Hepatocyte (in vitro differentiated cells): ENCODE measurements around the gene LINC00237.

ENCODE experiments used
- EZH2 ChIP-seq: fragments of 200-600 bp; sonication (generic); IDR thresholded peaks from 2 replicates; pipeline ENCODE4 v1.6.1; 2016; ENCODE audit warnings: antibody characterized with exemption, mild to moderate bottlenecking, borderline replicate concordance
- TF ChIP-seq, protein P1 (sequence below): fragments of 200-600 bp; sonication (generic); IDR thresholded peaks from 2 replicates; pipeline ENCODE4 v1.5.1; 2016; ENCODE audit warnings: antibody characterized with exemption, mild to moderate bottlenecking; ENCODE audit not compliant: poor library complexity

GRCh38 chr20:21114584-21114983, 8.4 kb upstream of the LINC00237 start:
- TF ChIP-seq, protein P1, sequence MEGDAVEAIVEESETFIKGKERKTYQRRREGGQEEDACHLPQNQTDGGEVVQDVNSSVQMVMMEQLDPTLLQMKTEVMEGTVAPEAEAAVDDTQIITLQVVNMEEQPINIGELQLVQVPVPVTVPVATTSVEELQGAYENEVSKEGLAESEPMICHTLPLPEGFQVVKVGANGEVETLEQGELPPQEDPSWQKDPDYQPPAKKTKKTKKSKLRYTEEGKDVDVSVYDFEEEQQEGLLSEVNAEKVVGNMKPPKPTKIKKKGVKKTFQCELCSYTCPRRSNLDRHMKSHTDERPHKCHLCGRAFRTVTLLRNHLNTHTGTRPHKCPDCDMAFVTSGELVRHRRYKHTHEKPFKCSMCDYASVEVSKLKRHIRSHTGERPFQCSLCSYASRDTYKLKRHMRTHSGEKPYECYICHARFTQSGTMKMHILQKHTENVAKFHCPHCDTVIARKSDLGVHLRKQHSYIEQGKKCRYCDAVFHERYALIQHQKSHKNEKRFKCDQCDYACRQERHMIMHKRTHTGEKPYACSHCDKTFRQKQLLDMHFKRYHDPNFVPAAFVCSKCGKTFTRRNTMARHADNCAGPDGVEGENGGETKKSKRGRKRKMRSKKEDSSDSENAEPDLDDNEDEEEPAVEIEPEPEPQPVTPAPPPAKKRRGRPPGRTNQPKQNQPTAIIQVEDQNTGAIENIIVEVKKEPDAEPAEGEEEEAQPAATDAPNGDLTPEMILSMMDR = no peak
- TF ChIP-seq EZH2 = no peak
